ENCODE measurements around the gene CACYBP.

- TF ChIP-seq, protein P1, sequence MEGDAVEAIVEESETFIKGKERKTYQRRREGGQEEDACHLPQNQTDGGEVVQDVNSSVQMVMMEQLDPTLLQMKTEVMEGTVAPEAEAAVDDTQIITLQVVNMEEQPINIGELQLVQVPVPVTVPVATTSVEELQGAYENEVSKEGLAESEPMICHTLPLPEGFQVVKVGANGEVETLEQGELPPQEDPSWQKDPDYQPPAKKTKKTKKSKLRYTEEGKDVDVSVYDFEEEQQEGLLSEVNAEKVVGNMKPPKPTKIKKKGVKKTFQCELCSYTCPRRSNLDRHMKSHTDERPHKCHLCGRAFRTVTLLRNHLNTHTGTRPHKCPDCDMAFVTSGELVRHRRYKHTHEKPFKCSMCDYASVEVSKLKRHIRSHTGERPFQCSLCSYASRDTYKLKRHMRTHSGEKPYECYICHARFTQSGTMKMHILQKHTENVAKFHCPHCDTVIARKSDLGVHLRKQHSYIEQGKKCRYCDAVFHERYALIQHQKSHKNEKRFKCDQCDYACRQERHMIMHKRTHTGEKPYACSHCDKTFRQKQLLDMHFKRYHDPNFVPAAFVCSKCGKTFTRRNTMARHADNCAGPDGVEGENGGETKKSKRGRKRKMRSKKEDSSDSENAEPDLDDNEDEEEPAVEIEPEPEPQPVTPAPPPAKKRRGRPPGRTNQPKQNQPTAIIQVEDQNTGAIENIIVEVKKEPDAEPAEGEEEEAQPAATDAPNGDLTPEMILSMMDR (IDR thresholded peaks at IDR 0.05): no peak
- no peak for TF ChIP-seq POLR2A (IDR thresholded peaks at IDR 0.05)
Observed at GRCh38 chr1:175043824-175044223, 44.1 kb downstream of the CACYBP start.
